Prostate gland (tissue), 2 donors: ENCODE results near the gene FOXJ3.

Experiments
- CTCF ChIP-seq, 4 experiments: fragments of 200-600 bp in 2 of 4; fragments of 450-650 bp in 2 of 4; sonication (generic) in 2 of 4; IDR thresholded peaks; 1 replicate in 3 of 4; 2 replicates in 1 of 4; pipeline ENCODE4 v1.5.1; 2016 to 2019; ENCODE audit warnings: antibody characterized with exemption in 4 of 4, mild to moderate bottlenecking in 2 of 4, moderate library complexity in 2 of 4
- POLR2A ChIP-seq: fragments of 450-650 bp; IDR thresholded peaks from one replicate; pipeline ENCODE4 v1.6.1; 2016; ENCODE audit warnings: antibody characterized with exemption, mild to moderate bottlenecking
- POLR2AphosphoS5 ChIP-seq: sonication (generic); formaldehyde crosslinking; IDR thresholded peaks from one replicate; pipeline ENCODE4 v1.6.1; 2017; ENCODE audit warnings: antibody characterized with exemption

- TF ChIP-seq POLR2A (no peak), CTCF (IDR thresholded peaks at IDR 0.05) (no peak), POLR2AphosphoS5 (no peak)
Observed at GRCh38 chr1:42305639-42306038, 29.4 kb downstream of the FOXJ3 start.
